ENCODE data around the gene ANKRD66.
"Not testable (repeated sequence)": the region's sequence is repeated elsewhere in the genome, so short reads cannot be mapped to it uniquely, and the experiment has no call there.

Gene ANKRD66

GRCh38 chr6:46746696-46747095 lies at the start of gene ANKRD66:
ANKRD66 (plus strand) TSS chr6:46746933; CDS start chr6:46751949, 5,016 bp downstream.
- DNase-seq: no peak

DNA sequence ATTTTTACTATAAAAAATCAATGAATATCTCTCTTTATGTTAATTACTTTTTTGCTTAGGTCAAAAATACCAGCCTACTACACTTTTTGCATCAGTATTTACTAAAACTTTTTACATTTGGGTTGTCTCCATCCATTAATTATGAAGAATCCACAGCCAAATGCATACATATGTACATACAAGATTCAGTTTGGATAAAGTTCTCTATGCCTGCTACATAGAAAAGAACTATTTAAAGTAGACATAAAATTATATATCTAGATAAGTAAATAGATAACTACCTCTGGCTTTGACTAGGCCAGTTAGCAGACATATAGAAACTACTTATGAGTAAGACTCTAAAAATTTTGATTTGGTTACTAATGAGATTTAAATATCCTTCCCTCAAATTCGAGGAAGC lies 46.8 kb upstream of the ANKRD66 start:
- no peak for DNase-seq

DNA sequence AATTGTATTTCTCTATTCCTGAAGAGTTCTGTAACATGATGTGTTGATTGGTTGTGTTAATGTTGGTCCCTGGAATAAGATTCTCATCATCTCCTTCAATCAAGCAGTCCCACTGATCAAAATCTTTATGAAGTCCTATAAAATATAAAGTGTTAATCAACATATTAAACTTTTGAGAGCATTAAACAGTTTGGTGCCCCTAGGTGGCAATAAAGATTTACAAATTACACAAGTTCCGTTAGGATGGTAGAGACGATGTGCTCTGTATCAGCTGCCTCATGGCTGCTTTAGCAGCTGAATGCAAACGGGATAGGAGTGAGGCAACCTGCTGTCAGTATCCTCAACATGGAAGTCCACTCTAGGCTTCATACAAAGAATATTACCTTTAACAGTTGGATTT lies 42.2 kb upstream of the ANKRD66 start:
- no peak for DNase-seq

DNA sequence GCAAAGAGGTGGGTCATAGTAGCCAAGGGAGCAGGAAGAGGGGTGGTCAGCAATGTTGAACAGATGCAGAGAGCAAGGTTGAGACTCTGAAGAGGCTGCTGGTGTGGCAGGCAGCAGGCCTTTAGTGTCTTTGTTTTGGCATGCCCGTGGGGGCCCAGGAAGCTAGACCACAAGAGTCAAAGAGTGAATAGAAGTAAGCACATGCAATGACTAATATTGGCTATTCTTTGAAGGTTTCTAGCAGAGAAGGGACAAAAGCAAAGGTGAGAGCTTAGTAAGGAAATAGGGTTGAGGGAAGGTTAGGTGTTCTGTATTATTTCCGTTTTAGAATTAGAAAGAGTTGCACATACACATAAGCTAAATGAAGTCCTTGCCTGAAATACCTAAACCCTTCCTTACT lies 40.3 kb upstream of the ANKRD66 start:
- DNase-seq: no peak

GRCh38 chr6:46711491-46711890 lies 35.2 kb upstream of the ANKRD66 start:
- DNase-seq: no peak

GRCh38 chr6:46715141-46715540 lies 31.6 kb upstream of the ANKRD66 start:
- no peak for DNase-seq

DNA sequence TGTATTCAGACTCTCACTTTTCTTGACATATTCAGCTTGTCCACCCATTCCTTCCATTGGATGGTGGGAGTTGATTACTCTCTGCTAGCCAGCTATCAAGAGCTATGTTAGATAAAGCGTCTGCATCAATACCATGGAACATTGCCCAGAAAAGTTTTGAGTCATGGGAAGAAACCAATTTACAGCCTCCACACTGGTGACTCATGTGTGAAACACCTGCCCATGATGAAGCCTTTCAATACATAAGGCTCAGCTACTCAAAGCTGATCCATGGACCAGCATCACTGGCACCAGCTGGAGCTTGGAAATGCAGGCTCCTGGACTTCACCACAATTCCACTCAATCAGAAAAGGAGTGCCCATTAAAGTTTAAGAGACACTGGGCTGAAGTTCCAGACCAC lies 27.6 kb upstream of the ANKRD66 start:
- no peak for DNase-seq

DNA sequence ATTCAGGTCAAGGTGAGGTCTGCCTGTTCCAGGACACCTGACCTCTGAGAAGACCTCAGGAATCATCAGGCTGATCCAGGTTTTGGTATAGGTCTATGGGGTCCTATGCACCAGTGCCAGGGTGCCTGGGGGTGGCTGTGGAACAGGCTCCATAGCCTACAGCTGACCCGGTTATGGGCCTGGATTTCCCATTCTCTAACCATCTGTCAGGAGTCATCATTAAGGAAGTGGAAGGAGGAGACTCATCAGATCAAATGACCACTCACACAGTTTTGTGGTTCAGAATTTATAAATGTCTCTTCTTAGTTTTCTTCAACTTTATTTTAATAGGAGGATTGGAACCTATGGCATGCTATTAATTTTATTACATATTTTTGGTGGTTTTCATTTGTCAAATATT lies 26.3 kb upstream of the ANKRD66 start:
- no peak for DNase-seq

GRCh38 chr6:46729787-46730326 lies 16.9 kb upstream of the ANKRD66 start:
- no peak for DNase-seq

DNA sequence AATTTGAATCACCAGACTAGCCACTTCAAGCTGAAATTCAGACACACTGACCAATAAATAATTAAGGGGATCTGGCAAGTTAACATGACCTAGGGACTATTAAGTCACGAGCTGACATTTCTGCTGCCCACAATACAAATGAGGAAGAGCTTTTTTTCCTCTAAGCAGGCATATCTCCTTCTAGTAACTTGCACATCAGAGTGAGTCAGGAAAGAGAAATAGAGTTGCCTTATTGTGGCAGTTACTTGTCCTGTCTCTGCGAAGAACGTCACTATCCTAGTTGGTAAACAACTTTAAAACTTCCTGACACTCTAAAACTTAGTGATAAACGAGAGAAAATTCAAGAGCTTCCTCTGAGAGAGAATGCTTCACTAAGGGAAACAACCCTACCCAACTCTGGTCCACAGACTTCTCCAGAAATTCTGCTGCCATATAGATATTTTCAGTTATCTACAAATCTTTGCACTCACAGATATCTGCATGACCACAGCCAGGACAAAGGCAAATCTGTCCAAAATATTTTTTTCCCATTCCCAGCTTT lies 15.7 kb upstream of the ANKRD66 start:
- DNase-seq: no peak

GRCh38 chr6:46733341-46733801 lies 13.4 kb upstream of the ANKRD66 start:
- no peak for DNase-seq

GRCh38 chr6:46734867-46735719 lies 11.6 kb upstream of the ANKRD66 start, which contains the start of gene PLA2G7:
PLA2G7 (minus strand) TSS chr6:46735375; CDS start chr6:46722891, 12,484 bp downstream.
- no peak for DNase-seq

- no peak for DNase-seq
Measured at GRCh38 chr6:46735720-46736031, 11.1 kb upstream of the ANKRD66 start.

GRCh38 chr6:46736906-46737305 lies 9.8 kb upstream of the ANKRD66 start:
- DNase-seq: no peak

- no peak for DNase-seq
Measured at GRCh38 chr6:46741482-46741881, 5.3 kb upstream of the ANKRD66 start.

- DNase-seq: no peak
Measured at GRCh38 chr6:46741910-46742309, 4.8 kb upstream of the ANKRD66 start.

GRCh38 chr6:46743425-46744158 lies 3.1 kb upstream of the ANKRD66 start:
- no peak for DNase-seq

DNA sequence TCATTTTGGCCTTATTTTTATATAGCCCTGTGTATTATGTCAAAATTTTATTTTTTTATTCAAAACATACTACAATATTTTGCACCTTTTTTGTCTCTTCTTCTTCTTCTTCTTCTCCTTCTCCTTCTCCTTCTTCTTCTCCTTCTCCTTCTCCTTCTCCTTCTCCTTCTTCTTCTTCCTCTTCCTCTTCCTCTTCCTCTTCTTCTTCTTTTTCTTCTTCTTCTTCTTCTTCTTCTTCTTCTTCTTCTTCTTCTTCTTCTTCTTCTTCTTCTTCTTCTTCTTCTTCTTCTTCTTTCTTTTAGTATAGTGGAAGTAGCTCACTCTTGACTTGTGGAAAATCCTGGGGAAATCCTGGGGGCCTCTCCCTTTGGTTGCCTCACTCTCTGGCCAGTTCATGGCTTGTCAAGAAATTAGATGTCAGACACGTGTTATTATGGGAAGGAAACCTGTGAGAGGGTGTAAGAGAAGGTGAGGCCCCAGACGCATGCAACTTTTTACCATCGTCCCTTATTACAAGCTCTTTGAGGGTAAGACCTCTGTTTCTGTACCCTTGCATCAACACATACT lies 2.5 kb upstream of the ANKRD66 start:
- DNase-seq: not testable (repeated sequence)

DNA sequence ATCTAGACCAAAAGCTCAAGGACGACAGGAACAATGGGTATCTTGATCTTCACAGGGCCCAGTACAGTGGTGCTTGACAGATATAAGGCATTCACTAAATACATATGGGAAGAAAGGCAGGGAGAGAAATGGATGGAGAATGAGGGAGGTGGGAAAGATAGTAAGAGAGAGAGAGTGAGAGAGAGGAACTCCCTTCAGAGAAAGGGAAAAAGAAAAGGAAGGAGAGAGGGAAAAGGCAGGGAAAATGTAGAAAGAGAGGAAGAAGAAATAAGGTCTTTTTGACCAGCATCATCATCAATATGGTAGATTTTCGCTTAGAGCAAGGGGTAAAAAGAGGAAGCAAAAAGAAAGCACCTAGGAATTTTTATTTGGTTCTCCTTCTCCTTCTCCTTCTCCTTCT lies 760 bp upstream of the ANKRD66 start:
- DNase-seq: no peak

GRCh38 chr6:46748940-46749503 lies 2.3 kb downstream of the ANKRD66 start:
- no peak for DNase-seq

GRCh38 chr6:46749731-46750130 lies 3.0 kb downstream of the ANKRD66 start:
- no peak for DNase-seq

DNA sequence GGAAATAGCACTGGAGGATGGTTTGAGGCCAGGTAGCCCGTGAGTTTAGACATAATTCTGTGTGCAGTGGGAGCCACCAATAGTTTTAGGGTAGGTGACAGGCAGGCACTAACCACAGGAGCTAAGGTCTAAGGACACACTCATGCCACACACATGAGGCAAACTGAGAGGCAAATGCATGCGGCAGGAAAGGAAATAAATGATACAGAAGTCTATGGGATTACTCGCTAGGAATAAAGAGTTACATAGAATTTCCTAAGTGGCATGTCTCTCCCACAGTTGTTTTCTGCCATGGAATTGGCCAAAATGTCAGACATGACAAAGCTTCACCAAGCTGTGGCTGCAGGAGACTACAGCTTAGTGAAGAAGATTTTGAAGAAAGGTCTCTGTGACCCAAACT lies 4.9 kb downstream of the ANKRD66 start:
- no peak for DNase-seq

- no peak for DNase-seq
Measured at GRCh38 chr6:46755865-46756264, 9.1 kb downstream of the ANKRD66 start.

Measured in NCI-H2171 treated with DMSO at 0.1 percent for 48 hours (cell line).